ENCODE results near the gene ACOT13. TPM values are rescaled to one million over a fixed set of nuclear protein-coding genes. Genes with fewer than 3 reads are reported as not detected.

The ACOT13 gene
- total RNA-seq, 1 experiment from 2014 or later: 33.5 TPM

- TF ChIP-seq POLR2AphosphoS5 (IDR thresholded peaks at IDR 0.05; ENCODE audit: low read depth, low read length) (no peak), JUND (IDR thresholded peaks at IDR 0.05) (no peak), YY1 (IDR thresholded peaks at IDR 0.05; ENCODE audit: extremely low read depth, insufficient replicate concordance, low read depth, low read length) (no peak), EZH2phosphoT487 (IDR thresholded peaks at IDR 0.05; ENCODE audit: borderline replicate concordance) (no peak), SRF (IDR thresholded peaks at IDR 0.05; ENCODE audit: low read depth) (no peak), EGR1 (IDR thresholded peaks at IDR 0.05; ENCODE audit: low read depth) (no peak), ZNF274 (IDR thresholded peaks at IDR 0.05; ENCODE audit: low read depth, low read length) (no peak)
Observed at GRCh38 chr6:24643920-24644319, 23.0 kb upstream of the ACOT13 start (continued).

- DNase-seq (ENCODE audit: low read depth, low spot score): no peak
- CTCF ChIA-PET: no interaction called here
- Histone ChIP-seq H4K20me1 (ENCODE audit: insufficient read depth) (no peaks in the 10 kb centered on the region), H3K36me3 (ENCODE audit: control insufficient read depth in 1 of 2, insufficient read depth in 2 of 2, low read length in 2 of 2) (no peaks in the 10 kb centered on the region), H3K4me2 (ENCODE audit: low read length) (peak overlapping the region; percentile 96; the same call in 1 of the 2 replicates), H3K9me2 (ENCODE audit: insufficient read depth) (no peaks in the 10 kb centered on the region), H2AFZ (ENCODE audit: low read depth, low read length, poor library complexity, severe bottlenecking) (peak overlapping the region; percentile 84), H3K4me1 (ENCODE audit: control insufficient read depth in 1 of 2, insufficient read depth in 2 of 2, low read length in 2 of 2) (peaks cover 17 to 32% of the 10 kb centered on the region in 2 experiments), H3K79me2 (ENCODE audit: insufficient read depth, low read length) (no peaks in the 10 kb centered on the region), H3K9ac (ENCODE audit: low read length) (no peak overlapping the region), H3K27ac (ENCODE audit: low read depth, low read length) (no peak overlapping the region), H3K27me3 (ENCODE audit: insufficient read depth, low read length) (no peaks in the 10 kb centered on the region), H3K4me3 (replicated peaks in 1 of 2; ENCODE audit: low read depth in 1 of 2, low read length in 2 of 2) (no peak overlapping the region), H3K9me3 (ENCODE audit: control insufficient read depth in 1 of 2, insufficient read depth in 1 of 2, low read depth in 1 of 2, low read length in 2 of 2) (0 out of 4 replicates have a peak, but pooled peaks cover 0 to 1% of the 10 kb centered on the region in 2 experiments)
- RAD21 ChIA-PET (ENCODE audit: low non-redundant PET in 1 of 2, low total read pairs in 2 of 2, uncharacterized antibody in 2 of 2, unreplicated experiment in 2 of 2): no interaction called here
- POLR2A ChIA-PET: no interaction called here
- no peak for ATAC-seq
- no TSS peak for BruUV-seq (replicated peaks)
- no peak for TF ChIP-seq RAD21 (IDR thresholded peaks at IDR 0.05; ENCODE audit: low read depth)
- no peak for TF ChIP-seq REST (IDR thresholded peaks at IDR 0.05; ENCODE audit: low read depth)
- TF ChIP-seq ELF1 (IDR thresholded peaks at IDR 0.05; ENCODE audit: borderline replicate concordance, low read depth): no peak
- no peak for TF ChIP-seq ZNF274 (IDR thresholded peaks at IDR 0.05; ENCODE audit: low read depth, low read length)
- no peak for TF ChIP-seq SP1 (IDR thresholded peaks at IDR 0.05; ENCODE audit: low read depth)
- TF ChIP-seq YY1 (IDR thresholded peaks at IDR 0.05; ENCODE audit: extremely low read depth, insufficient replicate concordance, low read depth, low read length): no peak
- TF ChIP-seq POLR2A (IDR thresholded peaks at IDR 0.05; ENCODE audit: borderline replicate concordance, extremely low read depth, insufficient read depth, insufficient read length): no peak
- no peak for TF ChIP-seq JUND (IDR thresholded peaks at IDR 0.05)
- TF ChIP-seq ATF3 (IDR thresholded peaks at IDR 0.05): no peak
- no peak for TF ChIP-seq MAX (IDR thresholded peaks at IDR 0.05)
- no peak for TF ChIP-seq SRF (IDR thresholded peaks at IDR 0.05; ENCODE audit: low read depth)
- TF ChIP-seq FOSL1 (IDR thresholded peaks at IDR 0.05; ENCODE audit: low read depth): no peak
- no peak for TF ChIP-seq CTCF (IDR thresholded peaks at IDR 0.05 in 2 of 3, conservative IDR thresholded peaks at IDR 0.05 in 1 of 3; ENCODE audit: borderline replicate concordance in 1 of 3, insufficient read depth in 1 of 3, low read depth in 2 of 3, low read length in 2 of 3)
- no peak for TF ChIP-seq EGR1 (IDR thresholded peaks at IDR 0.05; ENCODE audit: low read depth)
- no peak for TF ChIP-seq SIN3A (IDR thresholded peaks at IDR 0.05; ENCODE audit: low read depth)
- intact Hi-C loops (cut with micrococcal nuclease): no loop called here
Observed at GRCh38 chr6:24644377-24644776, 22.5 kb upstream of the ACOT13 start.
